Hepatocyte (in vitro differentiated cells): ENCODE data around the gene PACSIN3. TPM values are rescaled to one million over a fixed set of nuclear protein-coding genes. Genes with fewer than 3 reads are reported as not detected.
A peak's percentile ranks its signal among the peaks of the same experiment; 100 is the strongest.

Source experiments
- DNase-seq: peaks from one replicate; pipeline ENCODE4 v3.0.0-alpha.2; 2016; ENCODE audit warnings: low spot score
- H2AFZ ChIP-seq: fragments of 200-600 bp; sonication (generic); 2 replicates; pipeline ENCODE4 v1.6.0; 2016; ENCODE audit warnings: antibody characterized with exemption, mild to moderate bottlenecking
- H3K27ac ChIP-seq: fragments of 200-600 bp; sonication (generic); 2 replicates; pipeline ENCODE4 v1.5.1; 2016; ENCODE audit warnings: mild to moderate bottlenecking
- H3K27me3 ChIP-seq: fragments of 200-600 bp; sonication (generic); 2 replicates; pipeline ENCODE4 v1.6.1; 2016
- H3K36me3 ChIP-seq: fragments of 200-600 bp; sonication (generic); replicated peaks from 2 replicates; pipeline ENCODE4 v1.5.1; 2016; ENCODE audit warnings: low read depth; ENCODE audit not compliant: insufficient read depth
- H3K4me1 ChIP-seq: fragments of 200-600 bp; sonication (generic); 2 replicates; pipeline ENCODE4 v1.5.1; 2016; ENCODE audit warnings: mild to moderate bottlenecking, moderate library complexity; ENCODE audit not compliant: insufficient read depth
- H3K4me2 ChIP-seq: fragments of 200-600 bp; sonication (generic); 2 replicates; pipeline ENCODE4 v1.6.0; 2016
- H3K4me3 ChIP-seq: fragments of 200-600 bp; sonication (generic); 2 replicates; pipeline ENCODE4 v1.5.1; 2016; ENCODE audit warnings: mild to moderate bottlenecking
- H3K79me2 ChIP-seq: fragments of 200-600 bp; sonication (generic); 2 replicates; pipeline ENCODE4 v1.6.0; 2017; ENCODE audit warnings: mild to moderate bottlenecking
- H3K9me2 ChIP-seq: fragments of 200-600 bp; sonication (generic); replicated peaks from 2 replicates; pipeline ENCODE4 v1.6.0; 2017; ENCODE audit warnings: mild to moderate bottlenecking; ENCODE audit not compliant: insufficient read depth
- H3K9me3 ChIP-seq: fragments of 200-600 bp; sonication (generic); 2 replicates; pipeline ENCODE4 v1.5.1; 2016; ENCODE audit warnings: low read depth, mild to moderate bottlenecking
- H4K20me1 ChIP-seq: fragments of 200-600 bp; sonication (generic); 2 replicates; pipeline ENCODE4 v1.6.0; 2016; ENCODE audit warnings: mild to moderate bottlenecking; ENCODE audit not compliant: insufficient read depth, poor library complexity, severe bottlenecking
- EZH2 ChIP-seq: fragments of 200-600 bp; sonication (generic); IDR thresholded peaks from 2 replicates; pipeline ENCODE4 v1.6.1; 2016; ENCODE audit warnings: antibody characterized with exemption, mild to moderate bottlenecking, borderline replicate concordance
- EZH2phosphoT487 ChIP-seq: fragments of 200-600 bp; sonication (generic); IDR thresholded peaks from one replicate; pipeline ENCODE4 v1.6.1; 2018; ENCODE audit warnings: antibody characterized with exemption, mild to moderate bottlenecking, low read depth, moderate library complexity; ENCODE audit not compliant: unreplicated experiment, severe bottlenecking
- WGBS: methylation state at CpG from one replicate; pipeline ENCODE4 v1.1.6; 2016; ENCODE audit warnings: low lambda C conversion rate; ENCODE audit errors: missing lambda C conversion rate; 5-methylcytosine and 5-hydroxymethylcytosine counted together
- polyA plus RNA-seq: library from polyadenylated mRNA; unstranded; fragments of >200 nt; fragmentation: Nextera tagmentation; extraction: Ambion mirVana; gene quantifications from 2 replicates; pipeline ENCODE4 v1.2.1, GENCODE V29; 2016
- total RNA-seq: library from RNA; depleted of rRNA; stranded (reverse); fragments of >200 nt; gene quantifications from 2 replicates; pipeline ENCODE4 v1.2.3, GENCODE V29; 2014
- TF ChIP-seq, protein P1 (sequence below): fragments of 200-600 bp; sonication (generic); IDR thresholded peaks from 2 replicates; pipeline ENCODE4 v1.5.1; 2016; ENCODE audit warnings: antibody characterized with exemption, mild to moderate bottlenecking; ENCODE audit not compliant: poor library complexity

PACSIN3 gene
- total and polyA plus RNA-seq, 2 experiments from 2014 or later = 53.7 to 70.7 TPM

DNA sequence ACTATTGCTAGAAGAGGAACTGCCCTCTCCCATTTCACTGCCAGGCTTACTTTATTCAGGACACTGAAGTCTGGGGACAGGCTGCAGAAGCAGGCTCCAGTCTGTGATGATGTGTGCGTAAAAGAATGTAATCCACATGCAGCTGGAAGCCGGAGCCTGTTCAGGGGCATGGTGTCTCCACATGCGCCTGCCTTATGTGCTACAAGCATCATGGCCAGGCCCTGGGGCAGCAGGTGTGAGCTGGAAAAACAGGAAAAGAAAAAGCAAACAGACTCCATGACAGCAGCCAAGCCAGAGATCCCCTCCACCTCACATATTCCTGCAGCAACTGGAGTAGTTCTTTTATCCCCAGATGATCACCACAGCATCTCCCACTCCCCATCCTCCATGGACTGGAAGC lies 42.9 kb downstream of the PACSIN3 start:
- DNase-seq = peak; percentile 65
- WGBS = 23% methylated on average over 3 of the region's 3 CpGs
- Histone ChIP-seq H3K27me3 (no peaks in the 10 kb centered on the region), H3K27ac (no peak overlapping the region), H4K20me1 (no peaks in the 10 kb centered on the region), H3K36me3 (no peaks in the 10 kb centered on the region), H2AFZ (no peak overlapping the region), H3K4me1 (no peaks in the 10 kb centered on the region), H3K4me3 (no peak overlapping the region), H3K9me2 (no peaks in the 10 kb centered on the region), H3K9me3 (no peaks in the 10 kb centered on the region), H3K79me2 (no peaks in the 10 kb centered on the region), H3K4me2 (no peak overlapping the region)
- no peak for TF ChIP-seq EZH2phosphoT487
- no peak for TF ChIP-seq EZH2
- TF ChIP-seq, protein P1, sequence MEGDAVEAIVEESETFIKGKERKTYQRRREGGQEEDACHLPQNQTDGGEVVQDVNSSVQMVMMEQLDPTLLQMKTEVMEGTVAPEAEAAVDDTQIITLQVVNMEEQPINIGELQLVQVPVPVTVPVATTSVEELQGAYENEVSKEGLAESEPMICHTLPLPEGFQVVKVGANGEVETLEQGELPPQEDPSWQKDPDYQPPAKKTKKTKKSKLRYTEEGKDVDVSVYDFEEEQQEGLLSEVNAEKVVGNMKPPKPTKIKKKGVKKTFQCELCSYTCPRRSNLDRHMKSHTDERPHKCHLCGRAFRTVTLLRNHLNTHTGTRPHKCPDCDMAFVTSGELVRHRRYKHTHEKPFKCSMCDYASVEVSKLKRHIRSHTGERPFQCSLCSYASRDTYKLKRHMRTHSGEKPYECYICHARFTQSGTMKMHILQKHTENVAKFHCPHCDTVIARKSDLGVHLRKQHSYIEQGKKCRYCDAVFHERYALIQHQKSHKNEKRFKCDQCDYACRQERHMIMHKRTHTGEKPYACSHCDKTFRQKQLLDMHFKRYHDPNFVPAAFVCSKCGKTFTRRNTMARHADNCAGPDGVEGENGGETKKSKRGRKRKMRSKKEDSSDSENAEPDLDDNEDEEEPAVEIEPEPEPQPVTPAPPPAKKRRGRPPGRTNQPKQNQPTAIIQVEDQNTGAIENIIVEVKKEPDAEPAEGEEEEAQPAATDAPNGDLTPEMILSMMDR = no peak

DNA sequence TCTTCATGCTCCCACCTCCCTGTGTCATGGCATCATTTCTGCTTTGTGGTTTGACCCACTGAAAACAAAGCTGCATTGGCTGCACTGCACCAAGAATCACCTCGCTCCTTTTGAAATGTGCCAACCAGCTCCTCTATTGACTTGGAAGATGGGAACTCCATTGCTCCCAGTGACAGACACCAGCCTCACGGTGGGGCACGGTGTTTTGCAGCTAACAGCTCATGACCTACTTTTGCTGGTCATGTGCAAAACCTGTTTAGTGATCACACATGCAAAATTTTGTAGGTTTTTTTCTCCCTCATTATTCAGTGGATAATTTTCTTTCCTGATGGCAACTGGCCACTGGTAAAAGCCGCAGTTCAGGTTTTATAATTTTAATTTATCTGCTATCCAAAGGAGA lies 46.4 kb downstream of the PACSIN3 start:
- TF ChIP-seq, protein P1 = no peak
- TF ChIP-seq EZH2phosphoT487 (no peak), EZH2 (no peak)
- no peaks in the 10 kb centered on the region for H3K79me2 ChIP-seq
- H3K4me1 ChIP-seq = no peaks in the 10 kb centered on the region
- H3K9me2 ChIP-seq = no peaks in the 10 kb centered on the region
- no peak overlapping the region for H3K4me3 ChIP-seq
- H3K27me3 ChIP-seq = no peaks in the 10 kb centered on the region
- DNase-seq = no peak
- H3K4me2 ChIP-seq = no peak overlapping the region
- H2AFZ ChIP-seq = no peak overlapping the region
- H3K9me3 ChIP-seq = no peaks in the 10 kb centered on the region
- WGBS = 93% methylated on average over 4 of the region's 4 CpGs
- no peaks in the 10 kb centered on the region for H3K36me3 ChIP-seq
- H4K20me1 ChIP-seq = no peaks in the 10 kb centered on the region
- H3K27ac ChIP-seq = no peak overlapping the region

DNA sequence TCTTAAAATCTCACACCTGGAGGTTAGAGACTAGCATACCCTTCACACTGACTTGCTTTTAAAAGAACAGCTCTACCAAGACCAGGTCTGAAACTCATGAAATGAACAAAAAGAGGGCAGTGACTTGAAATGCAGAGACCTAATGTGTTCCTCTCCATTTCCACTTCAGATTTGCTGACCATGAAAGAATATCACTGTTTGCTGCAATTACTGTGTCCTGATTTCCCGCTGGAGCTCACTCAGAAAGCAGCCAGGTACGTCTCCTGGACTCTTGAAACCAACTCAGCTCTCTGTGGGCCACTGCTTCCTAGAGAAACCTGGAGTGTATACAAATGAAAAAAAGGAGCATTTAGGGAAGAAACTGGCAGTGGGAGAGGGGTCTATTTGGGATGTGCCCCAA lies 48.8 kb downstream of the PACSIN3 start:
- WGBS = 91% methylated on average over 2 of the region's 2 CpGs
- Histone ChIP-seq H3K9me2 (no peaks in the 10 kb centered on the region), H2AFZ (no peak overlapping the region), H3K79me2 (no peaks in the 10 kb centered on the region), H3K4me2 (no peak overlapping the region), H3K4me1 (no peaks in the 10 kb centered on the region), H3K27me3 (no peaks in the 10 kb centered on the region), H3K36me3 (no peaks in the 10 kb centered on the region), H3K9me3 (no peaks in the 10 kb centered on the region), H3K4me3 (no peak overlapping the region), H3K27ac (no peak overlapping the region), H4K20me1 (no peaks in the 10 kb centered on the region)
- DNase-seq = no peak
- TF ChIP-seq EZH2phosphoT487 = no peak
- no peak for TF ChIP-seq EZH2
- TF ChIP-seq, protein P1 = no peak

DNA sequence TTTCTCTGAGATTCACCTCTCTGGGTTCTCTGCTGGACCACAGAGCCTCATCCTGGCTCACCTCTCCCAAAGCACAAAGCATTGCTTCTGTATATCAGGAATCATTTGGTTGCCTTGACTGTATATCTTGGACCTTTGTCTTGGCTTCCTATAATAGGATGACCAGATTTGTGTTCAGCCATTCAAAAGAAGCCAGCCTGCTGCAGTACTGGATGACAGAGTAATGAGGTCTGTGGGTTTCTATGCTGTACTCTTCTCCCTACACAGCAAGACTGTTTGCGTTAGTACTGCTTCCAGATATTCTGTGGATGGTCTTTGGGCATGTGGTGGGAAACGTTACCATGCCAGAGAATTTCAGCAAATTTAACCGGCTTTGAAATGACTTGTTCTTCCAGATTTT lies 49.3 kb downstream of the PACSIN3 start:
- Histone ChIP-seq H3K9me2 (no peaks in the 10 kb centered on the region), H3K4me1 (no peaks in the 10 kb centered on the region), H4K20me1 (no peaks in the 10 kb centered on the region), H3K27me3 (no peaks in the 10 kb centered on the region), H3K36me3 (no peaks in the 10 kb centered on the region), H3K79me2 (no peaks in the 10 kb centered on the region), H3K27ac (no peak overlapping the region), H3K9me3 (no peaks in the 10 kb centered on the region), H3K4me3 (no peak overlapping the region), H3K4me2 (no peak overlapping the region), H2AFZ (no peak overlapping the region)
- TF ChIP-seq EZH2 (no peak), EZH2phosphoT487 (no peak)
- TF ChIP-seq, protein P1 = no peak
- WGBS = 92% methylated on average over 3 of the region's 3 CpGs
- no peak for DNase-seq
